Measurements from ENCODE around the gene ANKHD1. TPM values are rescaled to one million over a fixed set of nuclear protein-coding genes. Genes with fewer than 3 reads are reported as not detected.

ANKHD1 gene
- total and polyA plus RNA-seq, 2 donors (not counting 1 experiment from before 2014, with no cell fraction given): 45.4 to 74.5 TPM

DNA sequence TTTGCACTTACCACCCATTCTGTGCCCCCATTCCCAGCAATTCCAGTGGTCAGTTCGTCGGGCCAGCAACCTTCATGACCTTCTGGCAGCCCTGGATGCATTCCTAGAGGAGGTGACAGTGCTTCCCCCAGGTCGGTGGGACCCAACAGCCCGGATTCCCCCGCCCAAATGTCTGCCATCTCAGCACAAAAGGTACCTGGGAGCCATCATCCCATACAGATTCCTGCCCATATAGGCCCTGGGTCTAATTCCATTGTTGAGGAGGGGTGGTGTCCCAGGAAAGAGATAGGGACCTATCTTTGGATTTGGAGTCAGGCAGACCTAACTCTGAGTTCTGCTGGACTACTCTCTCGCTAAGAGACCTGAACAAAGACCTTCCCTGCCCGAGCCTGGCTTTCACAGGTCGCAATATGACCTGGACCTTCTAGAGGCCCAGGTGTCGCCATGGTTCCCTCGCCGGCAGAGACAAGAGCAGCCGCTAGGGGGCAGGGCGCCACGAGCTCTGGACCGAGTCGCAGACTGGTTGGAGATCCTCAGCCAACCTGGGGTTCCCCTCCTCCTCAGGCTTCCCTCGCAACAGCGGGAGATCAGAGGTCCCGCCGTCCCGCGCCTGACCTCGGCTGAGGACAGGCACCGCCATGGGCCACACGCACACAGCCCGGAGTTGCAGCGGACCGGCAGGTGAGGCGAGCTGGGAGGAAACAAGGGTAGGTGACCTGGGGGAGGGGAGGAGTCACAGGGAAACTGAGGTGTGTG lies 38.6 kb upstream of the ANKHD1 start:
- no peaks in the 10 kb centered on the region for H3K79me2 ChIP-seq (ENCODE audit: control insufficient read depth, insufficient read depth, low read length)
- H3K9me3 ChIP-seq (ENCODE audit: control insufficient read depth, insufficient read depth, low read depth, low read length): no peaks in the 10 kb centered on the region
- no peaks in the 10 kb centered on the region for H3K36me3 ChIP-seq (ENCODE audit: control insufficient read depth, insufficient read depth, low read length)
- peaks cover 7% of the 10 kb centered on the region for H3K27me3 ChIP-seq (ENCODE audit: control insufficient read depth, insufficient read depth, low read length)
- H2AFZ ChIP-seq (ENCODE audit: low read length): peak overlapping the region; percentile 27
- H3K9ac ChIP-seq (ENCODE audit: insufficient read depth, low read length): no peak overlapping the region
- no peaks in the 10 kb centered on the region for H3K4me1 ChIP-seq (ENCODE audit: control insufficient read depth, extremely low read depth, insufficient read depth, low read length)
- no peaks in the 10 kb centered on the region for H4K20me1 ChIP-seq (ENCODE audit: control insufficient read depth, extremely low read depth, insufficient read depth, low read length)
- DNase-seq (ENCODE audit: low read depth in 2 of 2): peak; percentile 34 to 50
- peak overlapping the region; percentile 59 for H3K4me2 ChIP-seq (ENCODE audit: extremely low read depth, insufficient read depth, low read length)
- no peak for TF ChIP-seq EZH2 (IDR thresholded peaks at IDR 0.05; ENCODE audit: low read length, missing control alignments)
- TF ChIP-seq, protein P1, sequence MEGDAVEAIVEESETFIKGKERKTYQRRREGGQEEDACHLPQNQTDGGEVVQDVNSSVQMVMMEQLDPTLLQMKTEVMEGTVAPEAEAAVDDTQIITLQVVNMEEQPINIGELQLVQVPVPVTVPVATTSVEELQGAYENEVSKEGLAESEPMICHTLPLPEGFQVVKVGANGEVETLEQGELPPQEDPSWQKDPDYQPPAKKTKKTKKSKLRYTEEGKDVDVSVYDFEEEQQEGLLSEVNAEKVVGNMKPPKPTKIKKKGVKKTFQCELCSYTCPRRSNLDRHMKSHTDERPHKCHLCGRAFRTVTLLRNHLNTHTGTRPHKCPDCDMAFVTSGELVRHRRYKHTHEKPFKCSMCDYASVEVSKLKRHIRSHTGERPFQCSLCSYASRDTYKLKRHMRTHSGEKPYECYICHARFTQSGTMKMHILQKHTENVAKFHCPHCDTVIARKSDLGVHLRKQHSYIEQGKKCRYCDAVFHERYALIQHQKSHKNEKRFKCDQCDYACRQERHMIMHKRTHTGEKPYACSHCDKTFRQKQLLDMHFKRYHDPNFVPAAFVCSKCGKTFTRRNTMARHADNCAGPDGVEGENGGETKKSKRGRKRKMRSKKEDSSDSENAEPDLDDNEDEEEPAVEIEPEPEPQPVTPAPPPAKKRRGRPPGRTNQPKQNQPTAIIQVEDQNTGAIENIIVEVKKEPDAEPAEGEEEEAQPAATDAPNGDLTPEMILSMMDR (conservative IDR thresholded peaks at IDR 0.05 in 1 of 2, IDR thresholded peaks at IDR 0.05 in 1 of 2; ENCODE audit: low read depth in 1 of 2, low read length in 2 of 2): peak; percentile 80 to 90
- H3K4me3 ChIP-seq (replicated peaks in 1 of 4; ENCODE audit: control extremely low read depth in 1 of 4, insufficient read depth in 1 of 4, low read depth in 3 of 4, low read length in 4 of 4): peak overlapping the region in 2 of 4 experiments; percentile 36 to 37
- no peak overlapping the region for H3K27ac ChIP-seq (ENCODE audit: insufficient read depth, low read length)

DNA sequence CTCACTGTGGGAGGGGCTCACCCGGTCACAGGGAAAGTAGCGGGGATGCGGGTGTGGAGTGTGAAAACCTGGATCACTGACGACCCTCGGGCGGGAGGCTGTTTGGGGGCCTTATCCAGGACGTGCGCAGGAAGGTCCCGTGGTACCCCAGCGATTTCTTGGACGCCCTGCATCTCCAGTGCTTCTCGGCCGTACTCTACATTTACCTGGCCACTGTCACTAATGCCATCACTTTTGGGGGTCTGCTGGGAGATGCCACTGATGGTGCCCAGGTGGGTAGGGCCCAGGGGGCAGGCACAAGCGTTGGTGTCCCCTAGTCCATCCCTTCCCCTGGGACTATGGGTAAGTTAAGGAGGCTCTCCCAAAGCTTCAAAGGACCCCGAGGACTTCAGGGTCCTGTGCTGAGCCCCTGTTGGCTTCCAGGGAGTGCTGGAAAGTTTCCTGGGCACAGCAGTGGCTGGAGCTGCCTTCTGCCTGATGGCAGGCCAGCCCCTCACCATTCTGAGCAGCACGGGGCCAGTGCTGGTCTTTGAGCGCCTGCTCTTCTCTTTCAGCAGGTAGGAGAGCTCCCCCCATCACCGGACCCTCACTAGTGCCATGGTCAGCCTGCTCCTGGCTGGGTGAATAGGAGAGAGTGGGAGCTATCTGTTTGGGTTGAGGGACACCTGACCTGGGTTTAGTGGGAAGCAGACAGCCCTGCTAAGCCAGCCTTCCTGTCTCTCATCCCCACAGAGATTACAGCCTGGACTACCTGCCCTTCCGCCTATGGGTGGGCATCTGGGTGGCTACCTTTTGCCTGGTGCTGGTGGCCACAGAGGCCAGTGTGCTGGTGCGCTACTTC lies 37.8 kb upstream of the ANKHD1 start:
- Histone ChIP-seq H3K4me3 (replicated peaks in 1 of 4; ENCODE audit: control extremely low read depth in 1 of 4, insufficient read depth in 1 of 4, low read depth in 3 of 4, low read length in 4 of 4) (peak overlapping the region in 1 of 4 experiments; percentile 37), H3K9ac (ENCODE audit: insufficient read depth, low read length) (no peak overlapping the region), H2AFZ (ENCODE audit: low read length) (no peak overlapping the region)

DNA sequence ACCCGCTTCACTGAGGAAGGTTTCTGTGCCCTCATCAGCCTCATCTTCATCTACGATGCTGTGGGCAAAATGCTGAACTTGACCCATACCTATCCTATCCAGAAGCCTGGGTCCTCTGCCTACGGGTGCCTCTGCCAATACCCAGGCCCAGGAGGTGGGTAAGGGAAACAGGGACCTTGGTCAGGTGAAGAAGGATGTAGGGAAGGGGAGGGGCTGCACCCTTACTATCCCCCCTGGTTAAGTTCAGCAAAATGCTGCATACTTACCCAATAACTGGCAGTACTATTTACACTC lies 37.2 kb upstream of the ANKHD1 start:
- H3K27ac ChIP-seq (ENCODE audit: insufficient read depth, low read length): no peak overlapping the region
- H3K36me3 ChIP-seq (ENCODE audit: control insufficient read depth, insufficient read depth, low read length): no peaks in the 10 kb centered on the region
- no peak for DNase-seq (ENCODE audit: low read depth in 2 of 2)
- no peak overlapping the region for H3K9ac ChIP-seq (ENCODE audit: insufficient read depth, low read length)
- H3K79me2 ChIP-seq (ENCODE audit: control insufficient read depth, insufficient read depth, low read length): no peaks in the 10 kb centered on the region
- no peaks in the 10 kb centered on the region for H4K20me1 ChIP-seq (ENCODE audit: control insufficient read depth, extremely low read depth, insufficient read depth, low read length)
- H3K4me2 ChIP-seq (ENCODE audit: extremely low read depth, insufficient read depth, low read length): no peak overlapping the region
- H2AFZ ChIP-seq (ENCODE audit: low read length): no peak overlapping the region
- peaks cover 7% of the 10 kb centered on the region for H3K27me3 ChIP-seq (ENCODE audit: control insufficient read depth, insufficient read depth, low read length)
- H3K4me3 ChIP-seq (replicated peaks in 1 of 4; ENCODE audit: control extremely low read depth in 1 of 4, insufficient read depth in 1 of 4, low read depth in 3 of 4, low read length in 4 of 4): no peak overlapping the region
- no peaks in the 10 kb centered on the region for H3K4me1 ChIP-seq (ENCODE audit: control insufficient read depth, extremely low read depth, insufficient read depth, low read length)
- TF ChIP-seq EZH2 (IDR thresholded peaks at IDR 0.05; ENCODE audit: low read length, missing control alignments): no peak
- TF ChIP-seq, protein P1 (conservative IDR thresholded peaks at IDR 0.05 in 1 of 2, IDR thresholded peaks at IDR 0.05 in 1 of 2; ENCODE audit: low read depth in 1 of 2, low read length in 2 of 2): no peak
- H3K9me3 ChIP-seq (ENCODE audit: control insufficient read depth, insufficient read depth, low read depth, low read length): no peaks in the 10 kb centered on the region

More for the DNA sequence above, 37.8 kb upstream of the ANKHD1 start:
- H3K79me2 ChIP-seq (ENCODE audit: control insufficient read depth, insufficient read depth, low read length): no peaks in the 10 kb centered on the region
- no peaks in the 10 kb centered on the region for H3K36me3 ChIP-seq (ENCODE audit: control insufficient read depth, insufficient read depth, low read length)
- peak overlapping the region; percentile 59 for H3K4me2 ChIP-seq (ENCODE audit: extremely low read depth, insufficient read depth, low read length)
- TF ChIP-seq, protein P1 (conservative IDR thresholded peaks at IDR 0.05 in 1 of 2, IDR thresholded peaks at IDR 0.05 in 1 of 2; ENCODE audit: low read depth in 1 of 2, low read length in 2 of 2): no peak
- no peak overlapping the region for H3K27ac ChIP-seq (ENCODE audit: insufficient read depth, low read length)
- no peaks in the 10 kb centered on the region for H3K9me3 ChIP-seq (ENCODE audit: control insufficient read depth, insufficient read depth, low read depth, low read length)
- no peaks in the 10 kb centered on the region for H4K20me1 ChIP-seq (ENCODE audit: control insufficient read depth, extremely low read depth, insufficient read depth, low read length)
- DNase-seq (ENCODE audit: low read depth in 2 of 2): no peak
- no peaks in the 10 kb centered on the region for H3K4me1 ChIP-seq (ENCODE audit: control insufficient read depth, extremely low read depth, insufficient read depth, low read length)
- H3K27me3 ChIP-seq (ENCODE audit: control insufficient read depth, insufficient read depth, low read length): peaks cover 7% of the 10 kb centered on the region

All from fibroblast of lung (primary cell).